ENCODE data around the gene USP20.

USP20 gene

DNA sequence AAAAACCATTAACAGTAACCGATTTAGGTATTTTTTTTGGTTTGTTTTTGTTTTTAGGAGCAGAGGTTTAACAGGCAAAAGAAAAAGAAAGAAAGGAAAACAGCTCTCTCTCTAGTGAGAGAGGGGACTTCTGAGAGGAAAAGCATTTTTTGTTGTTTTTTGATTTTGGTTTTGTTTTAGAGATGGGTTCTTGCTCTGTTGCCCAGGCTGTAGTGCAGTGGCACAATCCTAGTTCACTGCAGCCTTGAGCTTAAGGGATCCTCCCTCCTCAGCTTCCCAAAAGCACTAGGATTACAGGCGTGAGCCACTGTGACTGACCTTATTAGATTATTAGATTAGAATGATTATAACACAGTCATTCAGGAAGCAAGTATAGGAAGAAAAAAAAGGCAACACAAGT, 10.1 kb downstream of the USP20 start:
- no peak overlapping the region for H3K4me3 ChIP-seq (ENCODE audit: low read depth, low read length)
- TF ChIP-seq, protein P1, sequence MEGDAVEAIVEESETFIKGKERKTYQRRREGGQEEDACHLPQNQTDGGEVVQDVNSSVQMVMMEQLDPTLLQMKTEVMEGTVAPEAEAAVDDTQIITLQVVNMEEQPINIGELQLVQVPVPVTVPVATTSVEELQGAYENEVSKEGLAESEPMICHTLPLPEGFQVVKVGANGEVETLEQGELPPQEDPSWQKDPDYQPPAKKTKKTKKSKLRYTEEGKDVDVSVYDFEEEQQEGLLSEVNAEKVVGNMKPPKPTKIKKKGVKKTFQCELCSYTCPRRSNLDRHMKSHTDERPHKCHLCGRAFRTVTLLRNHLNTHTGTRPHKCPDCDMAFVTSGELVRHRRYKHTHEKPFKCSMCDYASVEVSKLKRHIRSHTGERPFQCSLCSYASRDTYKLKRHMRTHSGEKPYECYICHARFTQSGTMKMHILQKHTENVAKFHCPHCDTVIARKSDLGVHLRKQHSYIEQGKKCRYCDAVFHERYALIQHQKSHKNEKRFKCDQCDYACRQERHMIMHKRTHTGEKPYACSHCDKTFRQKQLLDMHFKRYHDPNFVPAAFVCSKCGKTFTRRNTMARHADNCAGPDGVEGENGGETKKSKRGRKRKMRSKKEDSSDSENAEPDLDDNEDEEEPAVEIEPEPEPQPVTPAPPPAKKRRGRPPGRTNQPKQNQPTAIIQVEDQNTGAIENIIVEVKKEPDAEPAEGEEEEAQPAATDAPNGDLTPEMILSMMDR (IDR thresholded peaks at IDR 0.05; ENCODE audit: low read depth, low read length): no peak

DNA sequence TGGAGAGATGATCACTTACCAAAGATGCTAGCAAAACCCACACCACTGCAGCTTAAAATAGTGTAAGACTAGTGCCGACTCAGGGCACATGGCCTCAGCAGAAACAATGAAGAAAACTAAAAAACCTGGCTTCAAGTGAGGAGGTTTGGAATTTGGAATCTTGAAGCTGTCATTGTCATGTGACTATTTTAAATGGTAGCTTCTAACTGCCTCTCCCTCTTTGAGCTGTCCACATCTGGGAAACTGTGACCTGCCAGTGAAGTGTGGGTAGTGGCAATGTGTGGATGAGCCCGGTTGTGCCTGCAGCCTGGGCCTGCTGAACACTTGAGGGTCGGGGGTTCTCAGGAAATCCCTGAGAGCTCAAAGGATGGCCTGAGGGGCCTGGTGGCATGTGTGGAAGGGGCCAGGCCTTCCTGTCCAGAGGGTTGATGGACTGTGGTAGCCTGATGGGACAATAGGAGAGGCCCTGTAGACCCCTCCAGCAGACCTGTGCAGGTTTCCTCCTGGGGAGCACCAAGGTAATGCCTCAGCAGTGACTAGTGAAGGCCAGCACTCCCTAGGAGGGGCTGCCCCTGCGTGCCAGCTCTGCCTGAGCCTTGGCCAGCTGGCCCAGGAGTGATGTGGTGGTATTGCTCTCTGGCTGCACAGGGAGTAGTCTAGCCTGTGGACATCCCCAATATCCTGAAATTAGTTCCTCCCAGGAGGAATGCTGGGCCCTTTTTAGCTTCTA, 13.6 kb downstream of the USP20 start:
- TF ChIP-seq, protein P1 (IDR thresholded peaks at IDR 0.05; ENCODE audit: low read depth, low read length): no peak
- no peak overlapping the region for H3K4me3 ChIP-seq (ENCODE audit: low read depth, low read length)

DNA sequence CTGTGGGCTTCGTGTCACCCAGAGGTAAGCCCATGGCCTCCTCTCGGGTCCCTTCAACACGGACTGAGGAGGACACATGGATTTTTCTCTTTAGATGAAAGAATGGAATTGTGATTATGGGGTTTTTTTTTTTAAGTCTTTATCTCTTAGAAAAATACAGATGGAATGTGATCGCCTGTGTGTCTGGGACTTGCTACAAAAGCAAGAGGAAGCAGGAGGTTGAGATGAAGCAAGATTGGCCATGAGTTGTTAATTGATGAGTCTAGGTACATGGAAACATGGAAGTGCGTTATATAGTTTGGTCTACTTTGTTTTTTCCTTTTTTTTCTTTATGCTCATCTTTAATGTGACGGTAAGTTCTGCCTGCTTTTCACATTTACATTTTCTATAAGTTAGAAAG, 14.6 kb downstream of the USP20 start:
- H3K4me3 ChIP-seq (ENCODE audit: low read depth, low read length): no peak overlapping the region
- TF ChIP-seq, protein P1 (IDR thresholded peaks at IDR 0.05; ENCODE audit: low read depth, low read length): no peak

DNA sequence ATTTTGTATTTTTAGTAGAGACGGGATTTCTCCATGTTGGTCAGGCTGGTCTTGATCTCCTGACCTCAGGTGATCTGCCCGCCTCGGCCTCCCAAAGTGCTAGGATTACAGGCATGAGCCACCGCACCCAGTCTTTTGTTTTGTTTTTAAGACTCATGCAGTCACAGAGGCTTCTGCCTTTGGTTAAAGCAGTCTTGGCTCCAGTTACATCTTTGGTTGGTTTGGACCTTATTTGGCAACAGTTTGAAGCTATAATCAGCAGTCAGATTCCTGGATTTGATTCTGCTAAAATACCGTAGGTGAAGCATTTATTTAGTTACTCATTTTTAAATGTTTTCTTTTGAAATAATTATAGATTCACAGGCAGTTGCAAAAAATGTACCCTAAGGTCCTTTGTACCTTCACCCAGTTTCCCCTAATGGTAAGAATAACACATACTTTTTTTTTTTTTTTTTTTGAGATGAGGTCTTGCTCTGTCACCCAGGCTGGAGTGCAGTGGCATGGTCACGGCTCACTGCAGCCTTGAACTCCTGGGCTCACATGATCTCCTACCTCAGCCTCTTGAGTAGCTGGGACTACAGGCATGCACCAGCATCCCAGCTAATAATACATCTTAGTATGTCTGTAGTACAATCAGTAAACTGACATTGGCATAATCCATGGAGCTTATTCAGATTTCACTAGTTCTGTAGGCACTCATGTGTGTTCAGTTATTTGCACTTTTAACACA, 15.7 kb downstream of the USP20 start:
- TF ChIP-seq, protein P1 (IDR thresholded peaks at IDR 0.05; ENCODE audit: low read depth, low read length): no peak
- H3K4me3 ChIP-seq (ENCODE audit: low read depth, low read length): no peak overlapping the region

DNA sequence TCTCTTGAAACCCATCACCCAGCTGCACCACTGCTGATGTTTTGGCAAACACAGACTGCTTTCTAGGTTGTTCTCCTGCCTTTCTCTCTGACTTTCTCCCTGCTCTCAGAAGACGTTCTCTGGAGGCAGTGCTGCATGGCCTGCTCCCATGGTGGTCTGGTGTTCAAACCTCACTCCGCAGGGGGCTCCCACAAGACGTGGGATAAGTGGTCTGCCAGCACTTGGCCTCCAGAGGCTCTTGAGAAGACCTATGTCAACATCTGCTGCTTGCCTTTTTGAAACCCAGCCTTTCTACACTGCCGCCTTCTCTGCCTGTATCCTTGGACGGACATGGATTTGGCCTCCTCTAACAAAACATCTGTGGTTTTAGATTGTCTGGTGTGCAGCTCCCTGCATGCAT, 16.6 kb downstream of the USP20 start:
- H3K4me3 ChIP-seq (ENCODE audit: low read depth, low read length): no peak overlapping the region
- TF ChIP-seq, protein P1 (IDR thresholded peaks at IDR 0.05; ENCODE audit: low read depth, low read length): no peak

DNA sequence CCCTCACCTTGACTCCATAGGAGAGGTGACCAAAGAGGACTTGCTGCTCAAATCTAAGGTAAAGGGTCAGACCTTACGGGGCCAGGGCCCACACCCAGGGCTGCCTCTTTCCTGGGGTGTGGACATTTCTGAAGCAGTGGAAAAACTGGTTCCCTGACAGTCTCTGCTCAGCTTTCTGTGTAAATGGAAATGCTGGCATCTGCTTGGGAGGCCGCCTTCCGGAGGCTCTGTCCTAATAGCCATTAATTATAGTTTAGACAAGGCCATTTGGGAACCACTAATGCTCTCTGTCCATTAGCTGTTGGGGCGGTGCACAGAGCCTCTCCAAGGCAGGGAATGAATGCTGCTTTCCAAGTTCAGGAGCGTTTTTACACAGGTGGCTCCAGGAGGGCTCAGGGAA, 17.3 kb downstream of the USP20 start:
- TF ChIP-seq, protein P1 (IDR thresholded peaks at IDR 0.05; ENCODE audit: low read depth, low read length): no peak
- no peak overlapping the region for H3K4me3 ChIP-seq (ENCODE audit: low read depth, low read length)

DNA sequence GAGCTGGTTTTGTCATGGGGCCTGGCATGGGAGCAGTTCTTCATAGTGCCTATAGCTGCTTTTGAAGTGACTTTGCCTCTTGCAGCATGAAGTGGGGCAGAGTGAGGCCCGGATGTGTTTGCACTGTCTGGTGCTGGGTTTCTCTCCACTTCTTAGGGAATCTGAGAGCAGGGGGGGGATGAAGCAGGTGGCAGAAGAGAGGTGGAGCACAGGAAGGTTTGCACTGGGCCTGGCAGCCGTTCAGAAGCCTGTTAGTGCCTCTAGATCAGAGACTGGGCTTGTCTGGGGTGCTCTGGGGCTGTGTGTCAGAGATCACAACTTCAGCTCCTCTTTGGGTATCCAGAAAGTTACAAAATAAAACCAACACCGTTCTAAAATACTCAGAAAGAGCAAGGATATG, 18.4 kb downstream of the USP20 start:
- H3K4me3 ChIP-seq (ENCODE audit: low read depth, low read length): no peak overlapping the region
- TF ChIP-seq, protein P1 (IDR thresholded peaks at IDR 0.05; ENCODE audit: low read depth, low read length): no peak
